ENCODE data around the gene CACTIN.

The CACTIN gene

DNA sequence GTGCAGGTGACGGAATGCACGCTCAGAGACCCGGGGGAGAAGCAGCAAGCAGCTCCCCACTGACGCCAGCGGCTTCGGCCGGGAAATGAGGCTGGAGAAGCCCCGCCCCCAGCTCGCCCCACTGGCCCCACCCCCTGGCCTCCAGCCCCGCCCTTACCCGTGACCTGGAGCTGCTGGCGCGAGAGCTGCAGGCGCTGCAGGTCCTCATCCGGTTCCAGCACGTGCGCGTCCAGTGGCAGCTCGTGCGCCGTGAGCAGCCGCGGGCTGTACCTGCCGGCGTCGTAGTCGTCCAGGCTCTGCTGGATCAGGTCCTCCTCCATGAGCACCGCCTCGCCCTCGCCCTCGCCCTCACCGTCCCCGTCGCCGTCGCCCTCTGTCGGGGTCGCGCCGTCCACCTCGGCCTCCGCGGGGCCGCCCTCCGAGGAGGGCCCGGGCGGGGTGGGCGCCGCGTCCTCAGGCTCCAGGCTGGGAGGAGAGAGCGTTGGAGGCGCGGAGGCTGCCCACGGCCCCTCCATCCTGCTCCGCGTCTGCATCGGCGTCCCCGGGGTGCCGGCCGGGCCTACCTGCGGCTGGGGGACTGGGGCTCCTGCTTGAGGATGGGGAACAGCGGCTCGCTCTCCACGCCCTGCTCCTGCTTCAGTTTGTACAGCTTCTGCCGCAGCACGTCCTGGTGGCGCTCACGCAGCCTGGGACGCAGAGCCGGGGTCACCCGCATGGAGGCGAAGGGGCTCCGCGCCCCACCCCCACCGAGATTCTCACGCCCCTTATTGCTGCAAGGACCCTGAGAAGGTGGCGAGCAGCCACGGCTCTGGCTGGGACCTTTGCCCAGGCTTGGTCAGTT, 13.5 kb downstream of the CACTIN start:
- H3K36me3 Mint-ChIP-seq: peaks cover 2% of the 10 kb centered on the region

DNA sequence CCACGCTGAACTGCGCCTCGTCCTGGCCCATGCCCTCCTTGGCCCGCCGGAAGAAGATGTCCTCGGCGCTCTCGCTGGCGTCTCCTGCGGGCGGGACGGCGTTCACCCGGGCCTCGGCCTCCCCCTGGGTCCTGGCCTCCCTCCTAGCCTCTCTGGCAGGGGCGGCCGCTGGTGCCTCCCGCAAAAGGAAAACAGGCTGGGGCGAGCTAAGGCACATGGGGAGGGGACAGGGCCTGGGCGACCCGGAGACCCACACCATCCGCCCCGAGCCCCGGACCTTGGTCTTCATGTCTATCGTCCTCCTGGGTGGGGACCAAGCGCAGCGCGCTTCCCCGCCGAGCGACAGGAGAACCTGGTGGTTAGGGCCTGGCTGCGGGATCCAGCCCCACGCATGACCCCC, 14.3 kb downstream of the CACTIN start:
- Mint-ChIP-seq H3K36me3 (peaks cover 2% of the 10 kb centered on the region), H3K27ac (no peak overlapping the region), H3K4me1 (peaks cover 12% of the 10 kb centered on the region), H3K9me3 (no peaks in the 10 kb centered on the region), H3K27me3 (no peaks in the 10 kb centered on the region), H3K4me3 (no peak overlapping the region)

More for the DNA sequence above, 13.5 kb downstream of the CACTIN start:
- Mint-ChIP-seq H3K4me1 (peaks cover 15% of the 10 kb centered on the region), H3K9me3 (no peaks in the 10 kb centered on the region), H3K27me3 (no peaks in the 10 kb centered on the region), H3K27ac (no peak overlapping the region), H3K4me3 (no peak overlapping the region)

DNA sequence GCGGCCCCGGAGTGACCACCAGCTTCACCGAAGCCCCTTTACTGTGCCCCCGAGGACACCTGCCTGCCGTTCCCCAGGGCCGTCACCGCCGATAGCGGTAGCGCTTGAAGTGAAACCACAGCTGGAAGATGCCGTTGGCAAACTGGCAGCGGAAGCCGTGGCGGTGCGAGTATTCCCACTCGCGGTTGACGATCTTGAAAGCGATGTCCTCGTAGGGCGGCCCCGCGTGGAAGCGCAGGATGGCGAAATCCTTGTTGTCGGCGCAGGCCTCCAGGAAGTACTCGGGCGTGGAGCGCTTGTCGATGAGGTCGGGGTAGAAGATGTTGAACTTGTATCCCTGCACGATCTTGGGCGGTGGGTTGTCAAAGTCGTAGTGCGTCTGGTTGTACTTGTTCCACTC, 14.7 kb downstream of the CACTIN start:
- Mint-ChIP-seq H3K36me3 (peaks cover 2% of the 10 kb centered on the region), H3K4me1 (peaks cover 8% of the 10 kb centered on the region), H3K4me3 (no peak overlapping the region), H3K9me3 (no peaks in the 10 kb centered on the region), H3K27me3 (no peaks in the 10 kb centered on the region), H3K27ac (no peak overlapping the region)

DNA sequence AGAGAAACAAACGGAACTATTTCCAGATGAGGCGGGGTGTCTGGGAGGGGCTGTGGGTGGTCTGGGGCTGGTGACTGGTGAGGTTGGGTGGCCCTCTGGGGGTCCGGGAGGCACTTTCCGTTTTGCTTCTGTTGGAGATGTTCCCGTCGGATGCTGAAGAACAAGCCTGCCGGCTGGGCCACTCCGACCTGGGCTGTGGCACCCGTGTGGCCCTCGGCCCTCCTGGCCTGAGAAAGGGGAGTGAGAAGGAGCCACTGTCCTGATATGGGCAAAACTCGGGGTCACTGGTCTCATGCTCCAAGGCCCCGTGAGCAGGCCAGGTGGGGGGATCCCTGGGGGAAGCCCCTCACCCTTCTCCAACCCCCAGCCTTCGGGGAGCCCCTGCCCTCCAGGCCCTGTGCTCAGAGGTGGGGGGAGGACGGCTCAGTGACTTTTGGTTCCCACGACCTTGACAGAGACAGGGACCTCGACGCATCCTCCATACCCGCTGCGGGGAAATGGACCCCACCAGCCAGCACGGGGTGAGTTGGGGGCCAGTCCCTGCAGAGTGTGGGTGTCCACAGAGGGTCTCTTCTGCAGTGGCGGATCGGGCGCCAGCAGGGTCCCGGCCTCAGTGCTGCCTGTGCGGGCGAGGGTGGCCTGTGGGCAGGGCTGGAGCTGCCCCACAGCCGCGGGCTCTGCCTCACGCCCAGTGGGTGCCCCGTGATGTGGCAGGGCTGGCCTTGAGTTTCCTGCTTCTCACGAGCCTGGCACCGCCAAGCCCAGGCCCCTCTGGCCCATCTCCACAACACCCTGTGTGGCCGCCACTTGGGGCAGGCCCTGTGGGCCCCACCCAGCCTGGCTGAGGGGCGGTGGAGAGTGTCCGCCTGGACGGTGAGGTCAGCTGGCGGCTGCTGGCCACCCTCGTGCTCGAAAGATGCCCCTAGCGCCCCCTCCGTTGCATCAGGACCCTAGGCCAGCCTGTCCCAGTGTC, 15.6 kb downstream of the CACTIN start:
- Mint-ChIP-seq H3K27ac (no peak overlapping the region), H3K9me3 (no peaks in the 10 kb centered on the region), H3K4me1 (peaks cover 8% of the 10 kb centered on the region), H3K36me3 (peaks cover 2% of the 10 kb centered on the region), H3K27me3 (no peaks in the 10 kb centered on the region), H3K4me3 (no peak overlapping the region)

DNA sequence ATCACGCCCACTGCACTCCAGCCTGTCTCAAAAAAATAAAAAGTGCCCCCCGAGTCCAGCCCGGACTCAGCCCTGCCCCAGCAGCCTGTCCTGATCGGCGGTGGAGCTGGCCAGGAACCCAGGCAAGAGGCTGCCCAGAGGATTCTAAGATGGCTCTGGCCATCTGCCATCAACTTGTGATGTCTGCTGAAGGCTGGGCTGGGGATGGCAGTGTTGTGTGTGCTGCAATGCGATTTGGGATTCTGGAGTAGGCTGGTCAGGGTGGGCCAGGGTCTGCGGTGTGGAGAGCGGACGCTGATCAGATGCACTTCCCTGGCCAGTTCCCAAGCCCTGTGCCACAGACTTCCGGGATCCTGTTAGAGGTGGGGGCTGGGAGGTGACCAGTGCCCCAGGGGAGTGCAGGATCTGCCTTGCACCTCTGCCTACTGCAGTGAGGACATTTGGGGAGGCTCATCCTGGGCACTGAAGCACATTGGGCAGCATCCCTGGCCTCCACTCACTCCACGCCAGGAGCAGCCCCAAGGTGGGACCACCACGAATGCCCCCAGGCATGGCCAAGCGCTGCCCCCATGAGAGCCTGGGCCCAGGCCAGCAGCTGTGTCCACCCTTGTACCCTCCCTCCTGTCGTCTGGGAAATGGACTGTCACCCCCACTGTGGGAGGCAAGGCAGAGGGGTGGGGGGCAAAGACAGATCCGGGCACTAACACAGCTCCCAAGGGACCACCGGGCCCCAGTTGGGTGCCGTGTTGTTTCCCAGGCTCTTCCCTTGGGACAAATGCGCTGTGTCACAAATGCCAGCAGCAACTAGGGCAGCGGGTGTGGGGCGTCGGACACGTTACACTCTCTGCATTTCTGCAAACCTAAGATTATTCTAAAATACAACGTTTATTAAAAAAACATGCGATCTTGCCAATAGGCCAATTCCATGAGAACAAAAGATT, 16.5 kb downstream of the CACTIN start:
- no peaks in the 10 kb centered on the region for H3K9me3 Mint-ChIP-seq
- peaks cover 2% of the 10 kb centered on the region for H3K36me3 Mint-ChIP-seq
- H3K4me3 Mint-ChIP-seq: no peak overlapping the region
- H3K27me3 Mint-ChIP-seq: no peaks in the 10 kb centered on the region
- H3K4me1 Mint-ChIP-seq: peaks cover 8% of the 10 kb centered on the region
- no peak overlapping the region for H3K27ac Mint-ChIP-seq

DNA sequence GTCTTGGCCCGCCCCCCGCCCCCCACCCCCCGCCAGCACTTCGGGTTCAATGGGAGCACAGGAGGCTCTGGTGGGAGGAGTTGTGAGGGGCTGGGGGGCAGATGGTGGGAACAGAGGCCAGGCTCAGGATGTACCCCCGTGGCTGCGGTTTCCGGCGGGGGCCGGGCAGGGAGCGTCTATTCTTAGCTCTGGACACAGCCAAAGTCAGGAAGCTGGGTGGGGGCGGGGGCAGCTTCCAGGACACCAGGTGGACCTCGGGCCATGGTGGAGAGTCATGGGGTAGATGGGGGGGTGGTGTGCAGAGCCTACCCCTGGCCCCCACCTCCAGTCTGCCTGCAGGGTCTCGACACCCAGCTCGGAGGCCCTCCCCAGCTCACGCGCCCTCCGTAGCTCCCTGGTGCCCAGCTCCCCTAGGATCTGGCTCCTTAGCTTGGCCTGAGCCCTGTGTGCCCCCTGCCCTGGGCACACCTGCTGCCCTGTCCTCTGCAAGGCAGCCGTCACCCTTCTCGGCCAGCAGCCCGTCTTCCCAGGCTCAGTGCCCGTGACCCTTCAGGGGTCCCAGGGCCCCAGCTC, 17.8 kb downstream of the CACTIN start:
- Mint-ChIP-seq H3K4me3 (no peak overlapping the region), H3K27ac (no peak overlapping the region), H3K9me3 (no peaks in the 10 kb centered on the region), H3K27me3 (no peaks in the 10 kb centered on the region), H3K4me1 (peaks cover 8% of the 10 kb centered on the region), H3K36me3 (peaks cover 2% of the 10 kb centered on the region)

DNA sequence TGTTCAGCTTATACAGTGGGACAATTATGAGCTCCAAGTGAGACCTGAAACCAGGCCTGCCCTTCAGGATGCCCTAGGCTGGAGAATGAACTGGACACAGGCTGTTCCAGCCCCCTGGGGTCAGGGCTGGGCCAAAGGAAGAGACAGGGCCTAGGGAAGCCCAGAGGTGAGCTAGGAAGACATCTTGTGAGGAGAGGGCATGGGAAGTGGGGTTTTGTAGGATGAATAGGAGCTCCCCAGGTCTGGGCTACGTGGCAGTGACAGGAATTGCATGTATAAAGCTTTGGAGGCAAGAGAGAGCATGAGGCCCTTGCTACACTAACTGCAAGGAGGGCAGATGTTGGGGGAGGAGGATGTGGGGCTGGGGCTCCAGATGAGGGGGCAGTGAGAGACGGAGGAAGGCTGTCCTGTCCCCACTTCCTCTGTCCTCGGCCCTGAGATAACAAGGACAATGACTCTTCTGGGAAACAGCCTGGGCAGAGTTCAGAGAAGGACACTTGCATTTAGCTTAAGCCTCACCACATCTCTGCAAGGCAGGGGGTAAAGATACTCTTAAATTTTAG, 18.4 kb downstream of the CACTIN start:
- Mint-ChIP-seq H3K4me3 (no peak overlapping the region), H3K9me3 (no peaks in the 10 kb centered on the region), H3K4me1 (peaks cover 8% of the 10 kb centered on the region), H3K36me3 (peaks cover 2% of the 10 kb centered on the region), H3K27ac (peak overlapping the region; percentile 43), H3K27me3 (no peaks in the 10 kb centered on the region)

DNA sequence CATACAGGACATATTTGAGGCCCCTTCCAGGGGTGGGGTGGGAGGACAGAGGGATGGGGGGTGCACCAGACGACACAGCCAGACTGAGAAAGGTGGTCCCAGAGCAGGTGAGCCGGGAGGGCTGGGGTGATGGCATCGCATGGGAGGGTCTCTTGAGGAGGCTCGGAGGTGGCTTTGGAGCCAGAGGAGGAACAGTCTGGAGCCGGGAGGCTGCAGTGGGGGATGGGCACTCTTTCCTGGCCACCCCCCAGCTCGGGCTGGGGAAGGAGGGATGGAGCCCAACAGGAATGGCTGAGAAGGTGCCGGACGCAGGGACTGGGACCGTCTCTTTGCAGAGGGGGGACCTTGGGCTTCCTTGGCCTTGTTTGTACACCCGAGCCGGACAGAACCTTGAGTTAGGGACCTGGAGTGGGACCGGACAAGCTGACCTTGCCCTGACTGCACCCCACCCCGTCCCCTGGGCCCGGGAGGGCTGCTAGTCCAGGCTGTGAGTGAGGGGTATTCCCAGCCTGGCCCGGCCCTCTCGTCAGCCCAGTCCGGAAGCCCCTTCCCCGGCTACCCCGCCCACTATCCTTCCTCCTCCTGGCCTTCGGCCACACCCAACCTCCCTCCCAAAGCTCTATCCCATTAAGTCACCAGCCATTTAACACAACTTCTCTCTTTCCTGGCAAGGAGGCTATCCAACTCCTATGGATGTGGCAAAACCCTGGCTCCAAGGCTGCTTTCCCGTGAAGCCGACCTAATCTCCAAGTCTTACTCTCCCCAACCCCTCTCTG, 19.1 kb downstream of the CACTIN start:
- Mint-ChIP-seq H3K9me3 (no peaks in the 10 kb centered on the region), H3K4me1 (peaks cover 8% of the 10 kb centered on the region), H3K4me3 (no peak overlapping the region), H3K27me3 (no peaks in the 10 kb centered on the region), H3K36me3 (peaks cover 2% of the 10 kb centered on the region), H3K27ac (peak overlapping the region; percentile 43)

DNA sequence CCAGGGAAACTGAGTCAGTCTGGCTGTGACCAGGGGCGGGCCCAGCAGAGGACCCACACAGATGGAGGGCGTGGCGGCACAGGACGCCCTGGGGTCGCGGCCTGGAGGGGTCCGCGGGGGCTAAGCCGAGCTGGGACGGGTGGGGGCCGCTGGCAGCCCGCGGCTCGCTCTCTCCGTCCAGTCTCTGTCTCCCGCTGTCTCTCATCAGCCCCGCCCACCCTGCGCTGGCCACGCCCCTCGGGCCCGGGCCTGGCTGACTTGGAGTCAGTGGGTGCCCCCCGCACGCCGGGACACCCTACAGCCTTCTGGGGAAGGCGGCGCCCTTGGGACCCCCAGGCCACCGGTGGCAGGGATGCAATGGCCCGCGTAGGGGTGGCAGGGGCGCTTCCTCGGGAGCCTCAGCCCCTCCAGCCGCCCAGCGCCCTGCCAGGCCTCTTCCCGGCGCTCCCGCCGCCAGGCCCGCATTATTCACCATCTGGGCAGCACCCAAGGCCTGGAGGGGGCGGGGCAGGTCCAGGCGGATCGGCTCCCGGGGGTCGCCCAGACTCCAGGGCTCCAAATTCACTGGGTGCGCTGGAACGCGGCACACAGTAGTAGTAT, 19.8 kb downstream of the CACTIN start, which contains the start of gene TBXA2R:
TBXA2R (minus strand) TSS at position 186 of the 600 bp plus-strand sequence. CDS start 6,241 bp downstream, outside the sequence.
- Mint-ChIP-seq H3K4me3 (no peak within 1 kb of the TSS), H3K27me3 (no peaks in the 10 kb centered on the region), H3K27ac (no peak within 1 kb of the TSS), H3K4me1 (peaks cover 8% of the 10 kb centered on the region), H3K36me3 (no peaks in the 10 kb centered on the region), H3K9me3 (no peaks in the 10 kb centered on the region)

DNA sequence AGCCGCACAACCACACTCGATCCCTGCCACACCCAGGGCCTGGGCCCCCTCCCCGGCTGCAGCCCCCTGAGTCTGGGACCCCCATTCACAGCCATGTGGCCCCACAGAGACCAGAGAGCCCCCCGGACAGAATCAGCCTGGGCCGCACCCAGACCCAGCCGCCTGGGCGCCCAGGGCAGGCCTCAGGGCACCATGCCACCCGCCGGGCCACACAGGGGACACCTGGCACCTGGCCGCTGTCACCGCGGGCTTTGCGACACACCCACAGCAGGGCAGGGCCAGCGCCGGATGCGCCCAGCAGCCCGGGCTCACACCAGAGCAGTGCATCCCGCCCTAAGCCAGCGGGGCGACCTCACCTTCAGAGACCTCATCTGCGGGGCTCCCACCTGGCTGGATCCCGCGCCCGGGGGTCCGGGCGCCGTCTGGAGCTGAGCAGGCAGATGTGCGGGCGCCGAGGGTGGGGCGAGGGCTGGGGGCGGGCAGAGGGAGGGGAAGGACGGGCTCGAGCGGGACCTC, 20.4 kb downstream of the CACTIN start:
- Mint-ChIP-seq H3K36me3 (no peaks in the 10 kb centered on the region), H3K4me3 (no peak overlapping the region), H3K27ac (no peak overlapping the region), H3K4me1 (peaks cover 8% of the 10 kb centered on the region), H3K9me3 (no peaks in the 10 kb centered on the region), H3K27me3 (no peaks in the 10 kb centered on the region)

DNA sequence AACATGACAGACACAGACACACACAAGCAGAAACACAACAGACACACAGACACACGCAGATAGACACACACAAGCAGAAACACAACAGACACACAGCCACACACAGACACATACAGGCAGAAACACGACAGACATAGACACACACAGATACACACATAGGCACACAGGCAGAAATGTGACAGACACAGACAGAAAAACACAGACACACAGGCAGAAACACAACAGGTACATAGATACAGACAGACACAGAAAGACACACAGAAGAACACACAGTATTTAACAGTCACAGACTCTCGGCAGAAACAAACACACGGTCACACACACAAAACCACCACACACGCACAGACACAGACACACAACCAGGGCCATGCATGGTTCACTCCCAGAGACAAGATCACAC, 20.8 kb downstream of the CACTIN start:
- H3K4me1 Mint-ChIP-seq: peaks cover 8% of the 10 kb centered on the region
- no peaks in the 10 kb centered on the region for H3K36me3 Mint-ChIP-seq
- H3K27ac Mint-ChIP-seq: no peak overlapping the region
- H3K4me3 Mint-ChIP-seq: no peak overlapping the region
- H3K27me3 Mint-ChIP-seq: no peaks in the 10 kb centered on the region
- H3K9me3 Mint-ChIP-seq: no peaks in the 10 kb centered on the region

DNA sequence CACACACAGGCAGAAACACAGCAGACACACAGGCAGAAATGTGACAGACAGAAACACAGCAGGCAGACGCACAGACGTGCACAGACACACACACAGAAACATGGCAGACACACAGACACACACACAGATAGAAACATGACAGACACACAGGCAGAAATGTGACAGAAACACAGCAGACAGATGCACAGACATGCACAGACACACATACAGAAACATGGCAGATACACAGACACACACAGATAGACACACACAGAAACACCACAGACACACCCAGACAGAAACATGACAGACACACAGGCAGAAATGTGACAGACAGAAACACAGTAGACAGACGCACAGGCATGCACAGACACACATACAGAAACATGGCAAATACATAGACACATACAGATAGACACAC, 21.2 kb downstream of the CACTIN start:
- H3K9me3 Mint-ChIP-seq: no peaks in the 10 kb centered on the region
- H3K27ac Mint-ChIP-seq: no peak overlapping the region
- no peaks in the 10 kb centered on the region for H3K36me3 Mint-ChIP-seq
- peaks cover 8% of the 10 kb centered on the region for H3K4me1 Mint-ChIP-seq
- H3K27me3 Mint-ChIP-seq: no peaks in the 10 kb centered on the region
- H3K4me3 Mint-ChIP-seq: no peak overlapping the region

DNA sequence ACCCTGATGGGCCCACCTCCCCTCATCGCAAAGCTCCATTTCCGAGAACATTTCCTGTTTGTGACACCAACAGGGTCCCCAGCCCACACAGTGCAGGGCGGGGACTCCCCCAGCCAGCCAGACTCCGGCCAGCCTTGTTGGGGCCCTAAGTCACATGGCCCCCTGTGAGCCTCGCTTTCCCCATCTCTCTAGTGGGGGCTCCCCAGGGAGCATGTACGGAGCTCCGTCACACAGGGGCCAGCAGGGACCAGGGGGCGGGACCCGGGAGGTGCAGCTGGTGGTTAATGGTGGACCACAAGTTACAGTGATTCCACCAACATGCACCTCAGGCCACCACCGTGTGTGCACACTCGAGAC, 21.6 kb downstream of the CACTIN start:
- Mint-ChIP-seq H3K9me3 (no peaks in the 10 kb centered on the region), H3K36me3 (no peaks in the 10 kb centered on the region), H3K27me3 (no peaks in the 10 kb centered on the region), H3K4me1 (peaks cover 8% of the 10 kb centered on the region), H3K27ac (no peak overlapping the region), H3K4me3 (no peak overlapping the region)

Measured in activated naive CD4-positive, alpha-beta T cell treated with anti-CD3 and anti-CD28 coated beads, Interleukin-2, amount 50 U/mL, for 24 hours (primary cell).